GM19397 (cell line): ENCODE measurements around the gene OR8J1.
"Not testable (repeated sequence)": the region's sequence is repeated elsewhere in the genome, so short reads cannot be mapped to it uniquely, and the experiment has no call there.

Experiments used
- ATAC-seq: cut with Tn5 transposase; IDR thresholded peaks from one replicate; pipeline ENCODE4 v1.9.1; 2021; ENCODE audit warnings: mild to moderate bottlenecking, moderate library complexity; ENCODE audit not compliant: unreplicated experiment

The OR8J1 gene, protein sequence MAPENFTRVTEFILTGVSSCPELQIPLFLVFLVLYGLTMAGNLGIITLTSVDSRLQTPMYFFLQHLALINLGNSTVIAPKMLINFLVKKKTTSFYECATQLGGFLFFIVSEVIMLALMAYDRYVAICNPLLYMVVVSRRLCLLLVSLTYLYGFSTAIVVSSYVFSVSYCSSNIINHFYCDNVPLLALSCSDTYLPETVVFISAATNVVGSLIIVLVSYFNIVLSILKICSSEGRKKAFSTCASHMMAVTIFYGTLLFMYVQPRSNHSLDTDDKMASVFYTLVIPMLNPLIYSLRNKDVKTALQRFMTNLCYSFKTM

GRCh38 chr11:56353991-56354390, at the start of gene OR8J1:
TSS of gene OR8J1 (plus strand) at chr11:56354291. CDS start at chr11:56360247, 5,956 bp downstream.
- ATAC-seq: no peak

DNA sequence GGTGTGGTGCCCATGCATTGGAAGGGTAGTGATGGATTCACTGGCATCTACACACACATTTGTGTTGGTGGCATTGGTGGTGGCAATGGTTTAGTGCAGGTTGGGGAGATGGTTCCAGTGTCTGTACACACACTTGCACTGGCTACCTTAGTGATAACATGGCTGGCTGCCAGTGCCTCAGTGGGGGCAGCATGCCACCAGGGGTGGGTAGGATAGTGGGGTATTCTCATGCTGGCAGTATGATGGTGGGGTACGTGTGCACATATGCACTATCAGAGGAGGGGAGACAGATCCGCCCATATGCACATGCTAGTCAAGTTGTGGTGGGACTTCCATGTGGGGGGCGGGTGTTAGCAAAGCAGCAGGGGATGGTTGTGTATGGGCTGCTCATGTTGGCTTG, 46.3 kb upstream of the OR8J1 start:
- ATAC-seq: no peak

- no peak for ATAC-seq
These were observed 39.2 kb upstream of the OR8J1 start, which contains the start of gene OR8K3 for GRCh38 chr11:56314844-56315243. TSS of gene OR8K3 (plus strand) at chr11:56315144. CDS start at chr11:56318307, 3,163 bp downstream.

DNA sequence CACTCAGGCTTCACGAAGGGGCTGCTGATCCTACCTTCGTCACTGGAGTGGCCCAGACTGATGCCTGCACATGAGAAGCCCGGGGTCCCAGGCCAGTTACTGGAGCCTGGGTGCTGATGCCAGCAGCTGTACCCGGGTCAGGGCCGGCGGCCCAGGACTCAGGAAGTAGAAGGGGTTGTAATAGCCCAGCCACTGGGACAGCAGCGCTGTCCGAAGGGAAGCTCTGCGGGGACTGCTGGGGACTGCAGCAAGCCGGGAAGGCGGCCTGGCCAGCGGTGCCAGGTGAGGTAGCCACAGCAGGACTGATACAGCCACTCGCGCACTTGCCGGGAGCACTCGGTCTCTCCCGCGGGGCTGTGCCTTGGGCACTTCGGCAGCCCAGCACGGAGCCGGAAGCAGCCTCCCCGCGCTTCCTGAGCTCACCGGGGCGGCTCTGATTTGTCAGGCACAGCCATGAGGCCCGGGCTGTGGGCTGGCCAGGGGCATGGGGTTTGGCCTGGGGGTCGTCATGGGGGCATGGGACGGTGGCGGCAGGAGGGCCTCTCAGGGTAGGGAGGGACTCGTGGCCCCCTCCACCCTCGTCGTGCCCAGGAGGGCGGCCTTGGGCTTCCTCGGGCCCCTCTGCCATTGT, 22.1 kb upstream of the OR8J1 start:
- ATAC-seq: no peak

GRCh38 chr11:56333156-56333555, 20.9 kb upstream of the OR8J1 start:
- no peak for ATAC-seq

- no peak for ATAC-seq
These were observed 13.8 kb upstream of the OR8J1 start for GRCh38 chr11:56340289-56340688.

DNA sequence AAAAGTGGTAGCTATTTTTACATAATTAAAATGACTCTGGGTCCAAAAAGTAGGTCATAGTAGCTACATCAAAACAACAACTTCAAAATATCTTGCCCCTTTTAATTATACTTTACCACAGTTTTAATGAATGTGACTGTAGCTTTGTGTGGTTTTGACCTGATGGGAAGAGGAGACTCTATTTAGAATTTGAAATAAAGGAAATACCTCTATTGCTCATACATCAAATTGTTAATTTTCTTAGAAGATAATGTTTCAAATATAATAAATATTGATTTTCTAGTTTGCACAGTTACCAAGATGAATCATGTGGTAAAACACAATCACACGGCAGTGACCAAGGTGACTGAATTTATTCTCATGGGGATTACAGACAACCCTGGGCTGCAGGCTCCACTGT, 8.4 kb upstream of the OR8J1 start, which contains the start of gene OR8K1:
TSS of gene OR8K1 (plus strand) at position 301 of the 400 bp plus-strand sequence. CDS start at position 301, 0 bp downstream.
- ATAC-seq: no peak

DNA sequence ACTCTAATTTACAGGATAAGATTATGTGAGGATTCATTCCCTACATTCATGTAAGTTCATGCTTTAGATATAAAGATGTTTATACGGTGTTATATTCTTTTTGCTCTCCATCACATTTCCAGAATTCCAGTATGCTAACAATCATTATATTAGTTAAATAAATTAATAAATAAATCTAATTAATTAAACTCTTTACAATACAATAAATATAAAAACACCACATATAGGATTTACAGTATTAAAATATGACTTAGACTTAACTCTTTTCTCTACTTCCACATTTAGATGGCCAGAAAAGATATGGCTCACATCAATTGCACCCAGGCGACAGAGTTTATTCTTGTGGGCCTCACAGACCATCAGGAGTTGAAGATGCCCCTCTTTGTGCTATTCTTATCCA, 21.2 kb downstream of the OR8J1 start, which contains the start of gene OR8U1:
TSS of gene OR8U1 (plus strand) at position 301 of the 400 bp plus-strand sequence. CDS start at position 301, 0 bp downstream.
- ATAC-seq: no peak

- ATAC-seq: no peak
These were observed 26.0 kb downstream of the OR8J1 start for GRCh38 chr11:56380120-56380519.

GRCh38 chr11:56394381-56394780, 40.3 kb downstream of the OR8J1 start:
- ATAC-seq: no peak

DNA sequence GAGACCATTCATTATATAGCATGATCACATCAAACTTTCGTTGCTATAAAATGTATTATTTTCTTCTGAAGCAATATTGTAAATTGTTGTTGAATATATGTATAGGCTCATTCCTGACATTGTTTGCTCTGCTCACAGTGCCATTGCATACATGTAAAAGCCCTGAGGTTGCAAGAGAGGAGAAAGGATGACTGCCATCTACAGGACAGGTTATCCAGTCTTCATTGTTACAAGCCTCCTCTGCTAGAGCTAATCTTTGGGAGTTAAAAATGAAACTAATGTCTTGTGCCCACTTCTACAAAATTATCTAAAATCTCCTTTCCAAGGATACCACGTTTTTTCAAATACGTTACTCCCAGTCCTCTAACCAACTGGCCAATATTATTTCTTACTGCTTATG, 42.0 kb downstream of the OR8J1 start:
- ATAC-seq: no peak

DNA sequence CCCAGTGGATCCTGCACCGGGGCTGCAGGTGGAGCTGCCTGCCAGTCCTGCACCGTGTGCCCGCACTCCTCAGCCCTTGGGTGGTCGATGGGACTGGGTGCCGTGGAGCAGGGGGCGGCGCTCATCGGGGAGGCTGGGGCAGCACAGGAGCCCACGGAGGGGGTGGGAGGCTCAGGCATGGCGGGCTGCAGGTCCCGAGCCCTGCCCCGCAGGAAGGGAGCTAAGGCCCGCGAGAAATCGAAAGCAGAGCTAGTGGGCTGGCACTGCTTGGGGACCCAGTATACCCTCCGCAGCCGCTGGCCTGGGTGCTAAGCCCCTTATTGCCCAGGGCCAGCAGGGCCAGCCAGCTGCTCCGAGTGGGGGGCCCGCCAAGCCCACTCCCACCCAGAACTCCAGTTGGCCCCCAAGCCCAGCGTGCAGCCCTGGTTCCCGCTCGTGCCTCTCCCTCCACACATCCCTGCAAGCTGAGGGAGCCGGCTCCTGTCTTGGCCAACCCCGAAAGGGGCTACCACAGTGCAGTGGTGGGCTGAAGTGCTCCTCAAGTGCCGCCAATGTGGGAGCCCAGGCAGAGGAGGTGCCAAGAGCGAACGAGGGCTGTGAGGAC, 47.9 kb downstream of the OR8J1 start:
- ATAC-seq: not testable (repeated sequence)

DNA sequence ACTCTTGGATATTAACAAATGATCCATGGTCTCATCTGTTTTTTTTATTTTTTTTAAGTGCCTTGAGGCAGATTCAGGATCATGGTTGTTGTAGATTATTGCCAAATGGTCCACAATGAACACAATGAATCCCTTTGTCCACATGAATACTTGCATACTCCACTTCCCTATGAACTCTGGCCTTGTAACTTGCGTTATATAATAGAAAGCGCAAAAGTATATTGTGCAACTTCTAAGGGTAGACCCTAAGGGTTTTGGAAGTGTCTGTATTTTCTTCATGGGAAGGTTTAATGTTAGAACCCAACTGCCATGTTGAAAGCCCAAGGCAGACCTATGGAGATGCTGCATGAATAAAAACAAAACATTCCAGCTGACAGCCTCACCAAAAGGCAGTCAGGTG, 50.3 kb downstream of the OR8J1 start:
- no peak for ATAC-seq

- ATAC-seq: no peak
These were observed 56.7 kb downstream of the OR8J1 start for GRCh38 chr11:56410801-56411200.
